NT2/D1 (cell line): ENCODE results near the gene TERT.

Experiments used
- DNase-seq: peaks from one replicate; pipeline ENCODE4 v3.0.0-alpha.2; 2011; ENCODE audit warnings: low read depth, low spot score
- H3K27me3 ChIP-seq: 2 replicates; pipeline ENCODE4 v1.6.0; 2011; ENCODE audit warnings: mild to moderate bottlenecking; ENCODE audit not compliant: insufficient read length, insufficient read depth
- H3K36me3 ChIP-seq: 2 replicates; pipeline ENCODE4 v1.6.1; 2011; ENCODE audit warnings: mild to moderate bottlenecking, low read length, mixed read lengths; ENCODE audit not compliant: insufficient read depth, insufficient read length
- H3K4me1 ChIP-seq: 2 replicates; pipeline ENCODE4 v1.5.1; 2011; ENCODE audit not compliant: insufficient read depth, insufficient read length
- H3K4me3 ChIP-seq: 2 replicates; pipeline ENCODE4 v1.5.1; 2011; ENCODE audit warnings: low read depth; ENCODE audit not compliant: insufficient read length
- H3K9ac ChIP-seq: 2 replicates; pipeline ENCODE4 v1.6.0; 2011; ENCODE audit warnings: low read depth; ENCODE audit not compliant: insufficient read length
- H3K9me3 ChIP-seq: 2 replicates; pipeline ENCODE4 v1.5.1; 2011; ENCODE audit warnings: mild to moderate bottlenecking, low read length; ENCODE audit not compliant: insufficient read depth
- SUZ12 ChIP-seq: IDR thresholded peaks from 2 replicates; pipeline ENCODE4 v1.6.1; 2011; ENCODE audit not compliant: insufficient read length, insufficient read depth; ENCODE audit errors: extremely low read depth
- YY1 ChIP-seq: IDR thresholded peaks from 2 replicates; pipeline ENCODE4 v1.6.1; 2011; ENCODE audit not compliant: insufficient read length, insufficient read depth
- ZNF274 ChIP-seq: IDR thresholded peaks from 2 replicates; pipeline ENCODE4 v1.6.1; 2011; ENCODE audit warnings: mild to moderate bottlenecking, low read depth, low read length

The TERT gene

DNA sequence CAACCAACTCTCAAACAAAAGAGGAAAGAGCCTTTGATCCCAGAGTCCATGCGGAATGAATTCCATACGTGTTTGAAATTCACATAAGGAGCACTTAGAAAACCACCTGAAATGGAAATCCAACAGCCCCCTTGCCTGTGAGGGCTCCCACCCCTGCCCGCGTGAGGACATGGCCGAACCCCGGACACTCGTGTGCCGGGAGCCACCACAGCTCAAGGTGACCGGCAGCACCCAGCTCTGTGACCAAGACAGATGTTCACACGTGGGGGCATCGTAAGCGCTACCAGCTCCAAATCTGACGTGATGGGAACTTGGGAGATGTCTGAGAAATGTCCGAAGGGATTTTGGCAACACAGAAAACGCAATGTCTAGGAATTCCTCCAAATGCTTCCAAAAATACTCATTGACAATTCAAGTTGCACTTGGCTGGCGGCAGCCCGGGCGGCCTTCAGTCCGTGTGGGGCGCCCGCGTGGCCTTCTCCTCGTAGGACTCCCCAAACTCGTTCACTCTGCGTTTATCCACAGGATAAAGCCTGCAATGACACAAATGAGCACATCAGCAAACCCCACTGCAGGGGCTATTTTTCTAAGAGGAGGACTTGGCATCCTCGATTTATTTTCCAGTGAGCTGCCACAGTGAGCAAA is 23.2 kb upstream of the TERT start:
- peaks cover 60% of the 10 kb centered on the region for H3K36me3 ChIP-seq

DNA sequence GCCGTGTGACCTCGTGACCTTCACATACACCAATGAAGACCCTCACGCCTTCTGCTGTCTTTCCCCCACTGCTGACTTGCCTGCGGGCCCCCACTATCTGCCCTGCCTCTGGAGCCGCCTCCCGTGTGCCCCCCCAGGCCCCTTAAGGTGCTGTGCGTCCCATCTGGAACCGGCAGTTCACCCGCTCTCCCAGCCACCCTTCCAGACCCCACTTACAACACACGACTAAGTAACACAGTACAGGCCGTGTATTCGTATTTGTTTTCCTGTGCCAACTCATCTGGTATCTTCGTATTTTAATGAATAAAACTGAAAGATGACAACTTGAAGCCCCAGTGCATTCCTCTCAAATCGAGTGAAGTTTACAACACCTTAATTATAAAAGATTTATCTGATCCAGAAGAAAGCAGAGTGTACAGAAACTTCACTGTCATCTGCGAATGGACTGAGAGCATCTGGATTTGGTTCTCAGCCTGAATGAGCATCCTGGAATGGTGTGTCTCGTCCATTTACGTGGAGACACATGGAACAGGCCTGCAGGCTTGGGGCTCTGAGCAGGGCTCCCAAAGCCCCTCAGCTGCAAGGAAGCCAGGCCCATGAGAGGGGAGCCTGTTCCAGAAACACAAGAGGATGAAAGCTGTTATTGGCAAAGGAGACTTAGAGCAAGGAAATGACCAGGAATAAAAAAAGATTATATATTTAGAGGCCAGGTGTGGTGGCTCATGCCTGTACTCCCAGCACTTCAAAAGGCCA is 21.9 kb upstream of the TERT start:
- H3K9me3 ChIP-seq: no peaks in the 10 kb centered on the region
- no peak for DNase-seq
- H3K27me3 ChIP-seq: no peaks in the 10 kb centered on the region
- no peak overlapping the region for H3K9ac ChIP-seq
- no peak for TF ChIP-seq YY1
- no peak for TF ChIP-seq ZNF274
- TF ChIP-seq SUZ12: no peak
- H3K4me1 ChIP-seq: peaks cover 8% of the 10 kb centered on the region
- H3K36me3 ChIP-seq: peaks cover 47% of the 10 kb centered on the region
- no peak overlapping the region for H3K4me3 ChIP-seq

More for the DNA sequence above, 23.2 kb upstream of the TERT start:
- no peaks in the 10 kb centered on the region for H3K27me3 ChIP-seq
- no peak overlapping the region for H3K9ac ChIP-seq
- no peak for TF ChIP-seq YY1
- TF ChIP-seq SUZ12: no peak
- no peak for TF ChIP-seq ZNF274
- DNase-seq: no peak
- no peaks in the 10 kb centered on the region for H3K9me3 ChIP-seq
- no peak overlapping the region for H3K4me3 ChIP-seq
- peaks cover 8% of the 10 kb centered on the region for H3K4me1 ChIP-seq

DNA sequence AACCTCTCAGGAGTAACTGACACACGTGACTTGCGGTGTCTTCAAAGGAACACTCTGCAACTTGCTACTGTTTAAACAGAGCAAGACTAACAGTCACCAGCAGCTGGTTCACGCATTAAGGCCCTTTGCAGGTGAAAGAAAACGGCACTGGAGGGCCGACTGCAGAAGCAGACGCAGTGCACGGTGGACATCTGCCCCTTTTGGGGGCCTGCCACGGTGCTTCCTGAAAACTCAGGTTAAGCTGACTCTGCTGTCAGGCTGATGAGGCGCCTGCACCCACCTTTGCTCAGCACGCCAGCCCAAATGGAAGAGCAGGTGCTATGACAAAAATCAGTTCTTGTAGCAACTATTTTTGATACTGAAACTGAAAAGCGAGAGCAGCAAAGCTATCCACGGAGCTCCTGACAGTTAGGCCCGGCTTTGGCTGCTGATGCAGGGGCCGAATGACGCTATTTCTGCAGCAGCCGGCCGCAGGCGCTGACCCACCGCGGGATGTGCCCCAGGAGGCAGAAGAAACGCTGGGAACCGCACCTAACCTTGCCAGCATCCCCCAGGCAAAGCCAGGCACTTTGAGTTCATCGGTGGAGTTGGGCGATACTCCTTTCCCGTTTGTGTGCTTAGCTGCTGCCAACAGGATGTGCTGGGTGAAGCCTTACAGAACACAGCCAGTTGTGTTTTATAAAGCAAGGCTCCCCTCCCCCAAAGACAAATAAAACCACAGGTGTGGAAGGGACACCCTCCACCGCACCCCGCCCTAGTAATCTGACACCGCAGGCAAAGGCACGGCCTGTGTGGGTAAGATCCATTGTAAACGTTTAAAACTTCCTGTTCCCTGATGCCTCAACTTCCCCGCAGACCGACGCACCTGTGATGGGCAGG is 21.1 kb upstream of the TERT start:
- Histone ChIP-seq H3K4me1 (peaks cover 8% of the 10 kb centered on the region), H3K9me3 (peaks cover 5% of the 10 kb centered on the region; the same call in 1 of the 2 replicates), H3K36me3 (peaks cover 39% of the 10 kb centered on the region), H3K9ac (no peak overlapping the region), H3K27me3 (no peaks in the 10 kb centered on the region), H3K4me3 (no peak overlapping the region)
- DNase-seq: no peak
- TF ChIP-seq ZNF274: no peak
- no peak for TF ChIP-seq YY1
- no peak for TF ChIP-seq SUZ12

DNA sequence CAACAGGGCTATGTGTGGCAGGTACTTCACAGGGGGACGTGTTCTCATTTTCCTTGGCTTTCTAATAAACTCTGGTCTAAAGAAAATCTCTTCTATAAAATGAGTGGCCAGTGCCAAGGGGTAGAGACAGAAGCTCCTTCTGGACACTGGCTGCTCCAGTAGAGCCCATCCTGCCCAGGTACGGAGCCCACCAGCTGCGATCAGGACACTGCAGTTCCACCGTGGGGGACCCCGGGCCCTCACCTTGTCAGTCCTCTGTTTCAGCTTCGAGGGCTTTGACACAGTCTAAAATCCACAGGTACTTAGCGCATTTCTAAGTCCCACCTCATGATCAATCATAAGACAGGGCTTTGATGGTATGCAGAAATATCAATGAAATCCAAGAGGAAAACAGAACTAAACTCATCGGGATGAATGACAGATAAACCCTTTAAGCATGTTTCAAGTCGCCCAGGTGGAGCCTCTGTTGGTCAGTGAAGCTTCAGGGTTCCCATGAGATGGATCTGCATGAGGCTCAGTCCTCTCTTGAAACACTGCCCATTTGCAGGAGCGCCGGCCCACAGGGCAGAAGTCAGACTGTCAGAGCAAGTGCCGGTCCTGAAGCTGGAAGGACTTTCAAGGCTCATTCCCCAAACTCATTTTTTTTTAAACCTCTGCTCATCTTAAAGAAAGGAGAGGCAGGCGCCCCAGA is 20.3 kb upstream of the TERT start:
- no peak for DNase-seq
- peaks cover 9% of the 10 kb centered on the region; the same call in 1 of the 2 replicates for H3K9me3 ChIP-seq
- no peaks in the 10 kb centered on the region for H3K27me3 ChIP-seq
- H3K9ac ChIP-seq: no peak overlapping the region
- no peak overlapping the region for H3K4me3 ChIP-seq
- peaks cover 8% of the 10 kb centered on the region for H3K4me1 ChIP-seq
- TF ChIP-seq ZNF274 (no peak), SUZ12 (no peak), YY1 (no peak)
- peaks cover 31% of the 10 kb centered on the region for H3K36me3 ChIP-seq

DNA sequence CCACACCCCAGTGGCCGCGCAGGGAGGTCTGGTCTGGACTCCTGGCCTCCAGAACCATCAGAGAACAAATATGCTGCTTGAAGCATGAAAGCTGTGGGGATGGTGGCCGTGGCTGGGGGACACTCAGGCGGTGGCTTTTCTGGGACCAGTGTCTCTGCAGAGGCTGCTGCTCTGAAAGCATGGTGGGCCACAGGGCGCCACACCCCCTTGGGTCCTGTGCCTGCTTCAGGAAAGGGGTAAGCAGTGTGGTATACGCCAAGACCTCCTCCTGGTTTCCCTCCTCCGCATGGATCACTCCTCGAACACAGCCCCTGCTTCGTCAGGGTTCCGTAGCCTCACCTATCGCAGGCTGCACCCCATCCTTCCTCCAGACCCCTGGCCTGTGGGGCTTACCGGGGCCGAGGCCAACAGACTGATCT is 19.7 kb upstream of the TERT start:
- no peak for TF ChIP-seq YY1
- TF ChIP-seq SUZ12: no peak
- TF ChIP-seq ZNF274: no peak
- Histone ChIP-seq H3K4me1 (peaks cover 8% of the 10 kb centered on the region), H3K36me3 (peaks cover 25% of the 10 kb centered on the region), H3K9me3 (peaks cover 9% of the 10 kb centered on the region; the same call in 1 of the 2 replicates), H3K9ac (no peak overlapping the region), H3K27me3 (no peaks in the 10 kb centered on the region), H3K4me3 (no peak overlapping the region)
- no peak for DNase-seq

DNA sequence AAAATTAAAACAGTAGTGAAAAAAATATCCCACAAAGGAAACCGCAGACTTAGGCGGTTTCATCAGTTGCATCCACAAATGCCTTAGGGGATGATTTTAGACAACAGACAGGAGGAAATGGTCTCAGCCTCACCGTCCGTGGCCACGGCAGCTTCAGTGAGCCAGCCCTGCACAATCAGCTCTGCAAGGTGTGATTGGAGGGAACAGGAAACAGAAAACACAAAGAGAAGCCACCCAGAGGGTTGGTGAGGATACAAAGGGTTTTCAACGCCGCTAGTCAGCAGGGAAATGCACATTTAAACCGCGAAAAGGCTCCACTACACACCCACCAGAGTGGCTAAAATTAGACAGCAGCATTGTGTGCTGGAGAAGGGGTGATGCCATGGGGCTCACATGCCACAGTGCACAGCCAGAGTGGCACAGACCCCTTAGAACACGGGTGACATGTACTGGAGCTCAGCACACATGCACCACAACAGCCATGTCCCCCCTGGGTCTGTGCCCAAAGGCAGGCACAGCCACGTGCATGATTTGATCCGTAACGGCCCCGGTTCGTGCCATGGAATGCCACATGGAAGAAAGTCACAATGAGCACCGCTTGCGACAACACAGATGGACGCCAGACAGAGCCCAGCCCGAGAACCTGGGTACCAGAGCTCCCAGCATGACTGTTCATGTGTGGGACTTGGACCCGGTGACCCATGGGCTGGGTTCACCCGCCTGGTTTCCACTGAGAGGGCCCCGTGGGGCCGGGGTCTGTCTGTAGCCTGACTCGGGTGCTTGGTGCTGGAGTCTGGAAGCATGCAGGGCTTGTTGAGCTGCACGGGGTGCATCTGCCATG is 18.3 kb upstream of the TERT start:
- Histone ChIP-seq H3K27me3 (no peaks in the 10 kb centered on the region), H3K9ac (peak overlapping the region; percentile 56), H3K4me1 (peaks cover 8% of the 10 kb centered on the region), H3K36me3 (peaks cover 11% of the 10 kb centered on the region), H3K4me3 (no peak overlapping the region), H3K9me3 (peaks cover 9% of the 10 kb centered on the region; the same call in 1 of the 2 replicates)
- DNase-seq: no peak
- TF ChIP-seq SUZ12 (no peak), YY1 (no peak), ZNF274 (no peak)
